ENCODE data around the gene KMT5B. TPM values are rescaled to one million over a fixed set of nuclear protein-coding genes. Genes with fewer than 3 reads are reported as not detected.

The KMT5B gene
- total and polyA plus RNA-seq, 2 of the 4 experiments (the other 2 are of a cell fraction) = 11.2 to 13.4 TPM

- H2BK15ac ChIP-seq (ENCODE audit: low read depth, low read length) = no peak overlapping the region
- no peak overlapping the region for H3K4me3 ChIP-seq (ENCODE audit: insufficient read depth, low read depth, low read length)
- CTCF ChIA-PET = no interaction called here
- intact Hi-C loops (cut with micrococcal nuclease) = no loop called here
- H3K9me3 ChIP-seq (ENCODE audit: control insufficient read depth, insufficient read depth, low read length) = no peaks in the 10 kb centered on the region
- no peak overlapping the region for H3K23ac ChIP-seq (ENCODE audit: low read depth, low read length)
- H3K56ac ChIP-seq (ENCODE audit: extremely low read depth, insufficient read depth, low read length) = no peak overlapping the region
- no peaks in the 10 kb centered on the region for H3K27me3 ChIP-seq (ENCODE audit: control insufficient read depth, insufficient read depth, low read length)
- peaks cover 63% of the 10 kb centered on the region for H3K36me3 ChIP-seq (ENCODE audit: control insufficient read depth, insufficient read depth, low read length)
- H3K27ac ChIP-seq (ENCODE audit: insufficient read depth, low read length) = no peak overlapping the region
- no peak overlapping the region for H3K9ac ChIP-seq (ENCODE audit: low read depth, low read length)
- H2BK5ac ChIP-seq (ENCODE audit: low read depth, low read length, poor library complexity, severe bottlenecking) = no peak overlapping the region
- no peak overlapping the region for H4K5ac ChIP-seq (ENCODE audit: low read depth, low read length)
- ATAC-seq (ENCODE audit: low read depth) (no peak), DNase-seq (no peak)
- no peak overlapping the region for H4K91ac ChIP-seq (ENCODE audit: insufficient read depth, low read depth, low read length)
- 96% methylated on average over 4 of the region's 8 CpGs; no CpG with 5 or more reads in 1 of the 2 experiments for WGBS, 2 experiments (ENCODE audit: extremely low coverage in 2 of 2, insufficient read length in 1 of 2)
- H3K4me2 ChIP-seq (ENCODE audit: low read depth, low read length) = no peak overlapping the region
- peaks cover 18 to 52% of the 10 kb centered on the region in 2 experiments; a peak in 3 of 4 replicates for H3K79me1 ChIP-seq (ENCODE audit: low read depth in 1 of 2, low read length in 2 of 2)
- H2BK20ac ChIP-seq (ENCODE audit: low read depth, low read length) = no peak overlapping the region
- in situ Hi-C loops (cut with MboI; ENCODE audit: low sequenced_read_pairs) = loop anchor here (5.0 kb wide), 1 partner anchor 190 kb away; no protein-coding TSS in a partner anchor
- H4K8ac ChIP-seq (ENCODE audit: low read depth in 2 of 2, low read length in 2 of 2) = no peak overlapping the region
- H4K20me1 ChIP-seq (ENCODE audit: insufficient read depth, low read length) = peaks cover 46% of the 10 kb centered on the region
- BruUV-seq (replicated peaks) = no TSS peak
- POLR2A ChIA-PET (ENCODE audit: unreplicated experiment) = no interaction called here
- peaks cover 26% of the 10 kb centered on the region for H3K9me1 ChIP-seq (ENCODE audit: insufficient read depth, low read length)
- TF ChIP-seq SMC3 (IDR thresholded peaks at IDR 0.05; ENCODE audit: low read depth, low read length) (no peak), MAFK (IDR thresholded peaks at IDR 0.05; ENCODE audit: low read depth, low read length) (no peak)
- H2AFZ ChIP-seq (replicated peaks; ENCODE audit: low read length, poor library complexity) = no peak overlapping the region
- dilution Hi-C loops (cut with HindIII; ENCODE audit: low sequenced_read_pairs, unreplicated experiment) = no loop called here
- peaks cover 3% of the 10 kb centered on the region for H3K4me1 ChIP-seq (ENCODE audit: control insufficient read depth, insufficient read depth, low read length)
- H2AK5ac ChIP-seq (ENCODE audit: low read depth, low read length) = no peak overlapping the region
- no peak overlapping the region for H2BK120ac ChIP-seq (ENCODE audit: low read depth, low read length)
- no peak overlapping the region for H2AK9ac ChIP-seq (replicated peaks; ENCODE audit: low read depth, low read length, poor library complexity)
- H3K14ac ChIP-seq (replicated peaks; ENCODE audit: low read depth, low read length) = no peak overlapping the region
- H3K4ac ChIP-seq (ENCODE audit: low read depth, low read length) = no peak overlapping the region
- H3K18ac ChIP-seq (ENCODE audit: low read depth, low read length) = no peak overlapping the region
Measured at GRCh38 chr11:68262544-68262827, 49.4 kb upstream of the KMT5B start.

Data from IMR-90 (cell line).